ENCODE results near the gene ADCY10.

The ADCY10 gene

DNA sequence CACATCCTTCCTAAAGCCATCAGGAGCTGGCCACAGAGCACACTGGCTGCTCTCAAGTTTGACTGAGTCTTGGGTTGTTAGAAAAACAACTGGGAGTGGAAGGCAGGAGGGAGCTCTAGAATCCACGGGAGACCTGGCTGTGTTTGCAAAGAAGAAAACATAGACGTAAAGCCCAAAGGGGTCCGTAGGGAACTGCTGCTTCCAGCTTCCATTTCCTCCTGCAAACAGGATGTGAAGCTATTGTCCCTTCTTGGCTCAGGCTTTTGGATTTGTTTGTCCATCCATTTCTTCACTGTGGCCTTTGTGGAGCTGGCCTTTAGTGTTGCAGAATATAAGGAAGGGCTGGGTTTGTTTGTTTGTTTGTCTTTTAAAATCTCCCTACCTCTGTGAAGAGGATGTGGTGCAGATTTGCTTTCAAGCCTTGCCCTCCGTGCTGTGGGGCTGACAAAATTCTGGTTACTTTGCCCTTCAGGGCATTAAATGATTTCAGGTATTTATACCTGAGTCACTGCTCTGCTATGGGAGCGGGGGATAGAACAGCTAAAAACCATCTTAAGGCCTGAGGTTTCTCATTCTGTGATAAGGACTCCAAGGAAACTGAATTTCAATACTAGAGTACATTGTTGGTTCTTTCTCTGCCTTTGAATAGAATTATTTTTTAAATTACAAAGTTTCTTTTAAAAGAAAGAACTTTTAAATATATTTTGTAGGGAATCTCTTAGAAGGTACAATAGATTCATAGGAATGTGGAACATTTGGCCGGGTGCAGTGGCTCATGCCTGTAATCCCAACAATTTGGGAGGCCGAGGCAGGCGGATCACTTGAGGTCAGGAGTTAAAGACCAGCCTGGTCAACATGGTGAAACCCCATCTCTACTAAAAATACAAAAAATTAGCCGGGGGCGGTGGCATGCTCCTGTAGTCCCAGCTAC is 117.9 kb downstream of the ADCY10 start:
- TF ChIP-seq SIN3A (IDR thresholded peaks at IDR 0.05; ENCODE audit: borderline replicate concordance, insufficient read depth, low read length) = no peak
- no peak for TF ChIP-seq TAF1 (IDR thresholded peaks at IDR 0.05; ENCODE audit: borderline replicate concordance, insufficient read depth, low read length)
- no peak for TF ChIP-seq POLR2AphosphoS5 (IDR thresholded peaks at IDR 0.05; ENCODE audit: low read depth, low read length)
- TF ChIP-seq, protein P1, sequence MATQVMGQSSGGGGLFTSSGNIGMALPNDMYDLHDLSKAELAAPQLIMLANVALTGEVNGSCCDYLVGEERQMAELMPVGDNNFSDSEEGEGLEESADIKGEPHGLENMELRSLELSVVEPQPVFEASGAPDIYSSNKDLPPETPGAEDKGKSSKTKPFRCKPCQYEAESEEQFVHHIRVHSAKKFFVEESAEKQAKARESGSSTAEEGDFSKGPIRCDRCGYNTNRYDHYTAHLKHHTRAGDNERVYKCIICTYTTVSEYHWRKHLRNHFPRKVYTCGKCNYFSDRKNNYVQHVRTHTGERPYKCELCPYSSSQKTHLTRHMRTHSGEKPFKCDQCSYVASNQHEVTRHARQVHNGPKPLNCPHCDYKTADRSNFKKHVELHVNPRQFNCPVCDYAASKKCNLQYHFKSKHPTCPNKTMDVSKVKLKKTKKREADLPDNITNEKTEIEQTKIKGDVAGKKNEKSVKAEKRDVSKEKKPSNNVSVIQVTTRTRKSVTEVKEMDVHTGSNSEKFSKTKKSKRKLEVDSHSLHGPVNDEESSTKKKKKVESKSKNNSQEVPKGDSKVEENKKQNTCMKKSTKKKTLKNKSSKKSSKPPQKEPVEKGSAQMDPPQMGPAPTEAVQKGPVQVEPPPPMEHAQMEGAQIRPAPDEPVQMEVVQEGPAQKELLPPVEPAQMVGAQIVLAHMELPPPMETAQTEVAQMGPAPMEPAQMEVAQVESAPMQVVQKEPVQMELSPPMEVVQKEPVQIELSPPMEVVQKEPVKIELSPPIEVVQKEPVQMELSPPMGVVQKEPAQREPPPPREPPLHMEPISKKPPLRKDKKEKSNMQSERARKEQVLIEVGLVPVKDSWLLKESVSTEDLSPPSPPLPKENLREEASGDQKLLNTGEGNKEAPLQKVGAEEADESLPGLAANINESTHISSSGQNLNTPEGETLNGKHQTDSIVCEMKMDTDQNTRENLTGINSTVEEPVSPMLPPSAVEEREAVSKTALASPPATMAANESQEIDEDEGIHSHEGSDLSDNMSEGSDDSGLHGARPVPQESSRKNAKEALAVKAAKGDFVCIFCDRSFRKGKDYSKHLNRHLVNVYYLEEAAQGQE (IDR thresholded peaks at IDR 0.05; ENCODE audit: insufficient read depth in 1 of 2, low read depth in 2 of 2, low read length in 2 of 2) = no peak; a peak in 1 of 4 replicates
- TF ChIP-seq FOXP2 (optimal IDR thresholded peaks at IDR 0.05; ENCODE audit: borderline replicate concordance, extremely low read depth, extremely low read length, insufficient read depth) = no peak

DNA sequence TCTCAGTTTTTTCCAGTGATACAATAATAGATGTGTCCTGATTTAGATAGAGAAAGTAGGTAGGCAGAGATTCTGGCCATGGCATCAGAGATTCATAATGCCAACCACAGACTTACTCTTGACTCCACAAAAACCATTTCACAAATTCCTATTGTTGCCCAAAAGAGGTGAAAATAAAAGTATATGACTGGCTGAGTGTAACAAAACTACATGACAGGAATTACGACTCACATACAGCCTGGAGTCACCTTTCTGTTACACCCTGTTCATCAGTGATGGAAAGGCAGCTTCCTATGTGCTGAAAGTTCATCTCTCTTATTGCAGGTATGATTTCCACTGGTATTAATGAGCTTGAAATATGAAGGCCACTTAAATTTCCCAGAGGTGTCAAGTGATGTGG is 119.9 kb downstream of the ADCY10 start:
- TF ChIP-seq POLR2AphosphoS5 (IDR thresholded peaks at IDR 0.05; ENCODE audit: low read depth, low read length) (no peak), FOXP2 (optimal IDR thresholded peaks at IDR 0.05; ENCODE audit: borderline replicate concordance, extremely low read depth, extremely low read length, insufficient read depth) (no peak), TAF1 (IDR thresholded peaks at IDR 0.05; ENCODE audit: borderline replicate concordance, insufficient read depth, low read length) (no peak), SIN3A (IDR thresholded peaks at IDR 0.05; ENCODE audit: borderline replicate concordance, insufficient read depth, low read length) (no peak)
- TF ChIP-seq, protein P1 (IDR thresholded peaks at IDR 0.05; ENCODE audit: insufficient read depth in 1 of 2, low read depth in 2 of 2, low read length in 2 of 2) = no peak

DNA sequence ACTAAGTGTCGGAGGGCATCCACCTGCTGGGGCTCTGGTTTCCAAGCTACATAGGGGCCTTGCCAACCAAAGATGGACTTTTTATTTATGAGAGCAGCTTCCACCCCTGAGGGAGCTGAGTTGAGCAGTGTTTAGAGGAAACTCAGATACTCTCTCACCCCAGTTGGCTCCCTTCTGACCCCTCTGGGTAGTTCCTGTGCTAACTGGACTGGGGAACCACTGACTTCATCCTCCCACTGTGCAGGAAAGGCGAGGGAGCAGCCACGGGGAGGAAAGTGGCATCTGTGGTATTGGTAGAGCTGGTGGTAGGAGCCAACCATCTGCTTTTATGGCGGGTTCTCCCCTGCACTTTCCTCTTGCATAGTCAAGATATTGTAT is 121.8 kb downstream of the ADCY10 start:
- no peak for TF ChIP-seq POLR2AphosphoS5 (IDR thresholded peaks at IDR 0.05; ENCODE audit: low read depth, low read length)
- TF ChIP-seq SIN3A (IDR thresholded peaks at IDR 0.05; ENCODE audit: borderline replicate concordance, insufficient read depth, low read length) = no peak
- TF ChIP-seq, protein P1 (IDR thresholded peaks at IDR 0.05; ENCODE audit: insufficient read depth in 1 of 2, low read depth in 2 of 2, low read length in 2 of 2) = no peak
- no peak for TF ChIP-seq FOXP2 (optimal IDR thresholded peaks at IDR 0.05; ENCODE audit: borderline replicate concordance, extremely low read depth, extremely low read length, insufficient read depth)
- TF ChIP-seq TAF1 (IDR thresholded peaks at IDR 0.05; ENCODE audit: borderline replicate concordance, insufficient read depth, low read length) = no peak

DNA sequence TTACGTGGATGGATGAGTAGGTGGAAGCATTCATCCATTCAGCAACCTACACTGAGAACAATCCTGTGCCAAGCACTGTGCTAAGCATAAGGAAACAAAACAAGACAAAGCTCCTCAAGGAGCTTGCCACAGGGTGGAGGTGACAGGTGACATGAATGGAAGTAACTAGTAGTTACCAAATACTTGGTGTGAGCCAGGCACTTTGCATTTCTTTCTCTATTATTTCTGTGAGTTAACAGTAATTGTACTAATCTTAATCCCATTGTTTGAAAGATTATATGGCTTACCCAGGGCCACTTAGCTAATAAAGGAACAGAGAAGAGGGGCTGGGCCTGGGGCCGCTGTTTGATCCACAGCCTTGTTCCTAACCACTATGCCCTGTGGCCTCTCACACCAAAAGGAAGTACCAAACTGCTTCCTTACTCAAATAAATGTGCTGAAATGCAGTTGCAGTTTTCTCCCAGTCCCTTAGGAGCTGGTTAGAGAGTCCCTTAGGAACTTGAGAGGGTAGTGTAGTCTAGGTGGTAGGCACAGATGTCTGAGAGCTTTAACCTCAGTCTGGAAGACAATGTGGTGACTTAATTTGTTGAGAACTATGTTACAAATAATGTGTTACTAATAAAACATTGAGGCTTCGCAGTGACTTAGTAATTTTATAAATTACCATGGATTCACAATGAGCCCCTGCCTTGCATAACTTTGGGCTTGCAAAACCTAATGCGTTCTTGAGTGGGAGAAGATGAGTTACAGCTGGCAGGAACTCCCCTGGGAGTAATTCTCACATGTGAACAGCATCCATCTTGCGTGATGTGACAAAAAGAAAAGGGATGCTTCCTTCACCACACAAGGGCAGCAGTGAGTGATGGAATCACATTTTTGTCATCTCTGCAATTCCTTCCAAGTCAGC is 122.4 kb downstream of the ADCY10 start:
- TF ChIP-seq TAF1 (IDR thresholded peaks at IDR 0.05; ENCODE audit: borderline replicate concordance, insufficient read depth, low read length) = no peak
- no peak for TF ChIP-seq POLR2AphosphoS5 (IDR thresholded peaks at IDR 0.05; ENCODE audit: low read depth, low read length)
- no peak for TF ChIP-seq FOXP2 (optimal IDR thresholded peaks at IDR 0.05; ENCODE audit: borderline replicate concordance, extremely low read depth, extremely low read length, insufficient read depth)

DNA sequence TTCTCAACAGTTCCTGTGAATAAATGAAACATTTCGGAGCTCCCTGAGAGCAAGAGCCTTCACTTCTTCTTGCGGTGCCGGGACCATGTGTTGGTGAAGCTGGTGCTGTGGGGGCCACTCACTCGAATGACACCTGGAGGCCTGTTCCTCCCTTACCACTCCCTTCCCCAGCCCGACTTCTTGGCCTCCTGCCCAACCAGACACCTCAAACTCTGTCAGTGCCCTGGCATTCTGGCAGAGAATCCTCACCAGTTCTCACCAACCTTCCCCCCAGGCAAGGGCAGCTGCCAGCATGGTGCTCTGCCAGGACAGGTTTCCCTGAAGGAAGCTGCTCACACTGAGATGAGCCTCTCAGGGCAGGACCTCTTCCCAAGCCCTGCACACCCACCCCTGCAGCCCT is 123.8 kb downstream of the ADCY10 start:
- TF ChIP-seq TAF1 (IDR thresholded peaks at IDR 0.05; ENCODE audit: borderline replicate concordance, insufficient read depth, low read length) = no peak
- TF ChIP-seq SIN3A (IDR thresholded peaks at IDR 0.05; ENCODE audit: borderline replicate concordance, insufficient read depth, low read length) = no peak
- no peak for TF ChIP-seq FOXP2 (optimal IDR thresholded peaks at IDR 0.05; ENCODE audit: borderline replicate concordance, extremely low read depth, extremely low read length, insufficient read depth)
- TF ChIP-seq, protein P1 (IDR thresholded peaks at IDR 0.05; ENCODE audit: insufficient read depth in 1 of 2, low read depth in 2 of 2, low read length in 2 of 2) = no peak
- TF ChIP-seq POLR2AphosphoS5 (IDR thresholded peaks at IDR 0.05; ENCODE audit: low read depth, low read length) = no peak
